DMS153 treated with DMSO at 0.1 percent for 48 hours (cell line): ENCODE results near the gene PRPH.
A peak's percentile ranks its signal among the peaks of the same experiment; 100 is the strongest.
"Not testable (repeated sequence)": the region's sequence is repeated elsewhere in the genome, so short reads cannot be mapped to it uniquely, and the experiment has no call there.

Experiments used
- DNase-seq: peaks from one replicate; lab custom pipeline; 2025; ENCODE audit not compliant: unreplicated experiment; lab: John Stamatoyannopoulos, UW

Gene PRPH

DNA sequence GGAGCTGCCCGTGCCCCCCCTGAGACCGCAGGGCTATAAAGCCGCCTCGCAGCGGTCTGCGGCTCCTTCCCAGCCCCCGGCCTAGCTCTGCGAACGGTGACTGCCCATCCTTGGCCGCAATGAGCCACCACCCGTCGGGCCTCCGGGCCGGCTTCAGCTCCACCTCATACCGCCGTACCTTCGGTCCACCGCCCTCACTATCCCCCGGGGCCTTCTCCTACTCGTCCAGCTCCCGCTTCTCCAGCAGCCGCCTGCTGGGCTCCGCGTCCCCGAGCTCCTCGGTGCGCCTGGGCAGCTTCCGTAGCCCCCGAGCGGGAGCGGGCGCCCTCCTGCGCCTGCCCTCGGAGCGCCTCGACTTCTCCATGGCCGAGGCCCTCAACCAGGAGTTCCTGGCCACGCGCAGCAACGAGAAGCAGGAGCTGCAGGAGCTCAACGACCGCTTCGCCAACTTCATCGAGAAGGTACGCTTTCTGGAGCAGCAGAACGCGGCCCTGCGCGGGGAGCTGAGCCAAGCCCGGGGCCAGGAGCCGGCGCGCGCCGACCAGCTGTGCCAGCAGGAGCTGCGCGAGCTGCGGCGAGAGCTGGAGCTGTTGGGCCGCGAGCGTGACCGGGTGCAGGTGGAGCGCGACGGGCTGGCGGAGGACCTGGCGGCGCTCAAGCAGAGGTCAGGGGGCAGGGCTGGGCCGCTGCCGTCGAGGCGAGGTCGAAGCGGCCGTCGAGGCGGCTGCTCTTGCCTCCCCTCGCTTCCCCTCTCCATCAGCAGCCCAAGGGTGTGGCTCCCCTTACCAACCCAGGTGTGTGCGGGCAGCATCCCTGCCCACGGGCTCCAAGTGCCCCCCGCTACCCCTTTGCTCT lies at the start of gene PRPH:
TSS of gene PRPH (plus strand) at position 66 of the 855 bp plus-strand sequence. CDS start at position 120, 54 bp downstream.
- peak; percentile 42 for DNase-seq

DNA sequence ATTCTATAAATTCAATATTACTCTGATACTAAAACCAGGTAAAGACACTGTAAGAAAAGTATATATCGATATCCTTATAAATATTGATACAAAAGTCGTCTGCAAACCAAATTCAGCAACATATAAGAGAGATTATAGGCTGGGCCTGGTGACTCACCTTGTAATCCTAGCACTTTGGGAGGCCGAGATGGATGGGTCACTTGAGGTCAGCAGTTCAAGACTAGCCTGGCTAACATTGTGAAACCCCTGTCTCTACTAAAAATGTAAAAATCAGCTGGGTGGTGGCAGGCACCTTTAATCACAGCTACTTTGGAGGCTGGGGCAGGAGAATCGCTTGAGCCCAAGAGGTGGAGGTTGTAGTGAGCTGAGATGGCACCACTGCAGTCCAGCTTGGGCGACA lies 43.6 kb upstream of the PRPH start:
- DNase-seq: no peak

DNA sequence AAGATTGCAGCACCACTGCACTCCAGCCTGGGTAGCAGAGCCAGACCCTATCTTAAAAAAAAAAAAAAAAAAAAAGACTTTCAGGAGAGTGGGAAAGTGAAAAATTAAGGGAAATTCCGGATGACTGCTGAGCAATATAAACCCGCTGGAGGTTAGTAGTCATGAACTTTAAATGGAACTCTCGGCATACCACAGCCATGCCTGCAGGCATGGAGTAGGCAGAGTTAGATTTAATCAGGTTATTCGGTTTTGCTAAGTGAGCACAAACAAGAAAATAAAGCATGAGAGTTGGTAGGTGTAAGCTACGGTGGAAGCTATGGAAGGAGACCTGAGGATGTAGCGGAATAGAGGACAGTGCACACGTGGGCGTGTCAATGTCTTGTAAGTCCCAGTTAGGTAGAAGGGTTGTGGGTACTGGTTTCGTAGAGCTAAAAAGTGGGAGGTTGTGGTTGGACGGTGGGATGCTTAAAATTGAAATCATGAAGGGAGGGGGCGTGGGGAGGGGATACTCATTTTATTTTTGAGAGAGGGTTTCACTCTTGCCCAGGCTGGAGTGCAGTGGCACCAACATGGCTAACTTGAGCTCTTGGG lies 41.8 kb upstream of the PRPH start:
- DNase-seq: no peak

DNA sequence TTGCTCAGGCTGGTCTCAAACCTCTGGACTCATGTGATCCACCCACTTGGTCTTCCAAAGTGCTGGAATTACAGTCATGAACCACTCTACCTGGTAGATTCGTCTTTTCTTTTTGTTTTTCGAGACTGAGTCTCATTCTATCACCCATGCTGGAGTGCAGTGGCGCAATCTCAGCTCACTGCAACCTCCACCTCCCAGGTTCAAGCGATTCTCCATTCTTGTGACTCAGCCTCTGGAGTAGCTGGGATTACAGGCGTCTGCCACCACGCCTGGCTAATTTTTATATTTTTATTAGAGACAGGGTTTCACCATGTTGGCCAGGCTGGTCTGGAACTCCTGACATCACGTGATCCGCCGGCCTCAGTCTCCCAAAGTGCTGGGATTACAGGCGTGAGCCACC lies 39.5 kb upstream of the PRPH start:
- not testable (repeated sequence) for DNase-seq

DNA sequence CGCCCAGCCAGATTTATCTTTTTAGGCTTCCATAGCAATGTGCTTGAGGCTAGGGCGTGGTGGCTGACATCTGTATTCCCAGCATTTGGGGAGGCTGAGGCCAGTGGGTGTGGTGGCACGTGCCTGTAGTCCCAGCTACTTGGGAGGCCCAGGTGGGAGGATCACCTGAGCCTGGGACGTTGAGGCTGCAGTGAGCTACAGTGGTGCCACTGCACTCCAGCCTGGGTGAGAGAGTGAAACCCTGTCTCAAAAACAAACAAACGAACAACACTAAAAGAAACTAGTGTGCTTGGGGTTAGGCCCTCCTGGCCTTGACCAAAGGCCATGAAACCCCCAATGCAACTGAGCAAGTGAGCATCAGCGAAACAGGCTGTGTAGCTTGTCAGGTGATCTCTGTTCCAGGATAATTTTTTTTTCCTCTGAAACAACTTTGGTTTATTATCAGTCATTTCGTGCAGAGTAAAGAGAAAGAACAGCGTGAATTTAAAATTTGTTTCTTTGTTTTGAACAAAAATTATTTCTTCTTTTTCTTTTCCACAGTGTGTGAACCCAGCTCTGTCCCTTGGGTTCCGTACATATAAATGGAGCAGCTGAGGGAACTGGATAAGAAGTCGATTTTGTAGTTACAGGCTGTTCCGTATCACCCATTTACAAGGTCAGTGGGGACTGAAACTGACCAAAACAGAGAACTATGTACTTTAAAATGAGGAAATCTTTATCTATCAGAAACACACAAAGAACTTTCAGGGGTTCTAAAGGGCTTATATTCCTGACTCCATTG lies 38.9 kb upstream of the PRPH start:
- DNase-seq: no peak

DNA sequence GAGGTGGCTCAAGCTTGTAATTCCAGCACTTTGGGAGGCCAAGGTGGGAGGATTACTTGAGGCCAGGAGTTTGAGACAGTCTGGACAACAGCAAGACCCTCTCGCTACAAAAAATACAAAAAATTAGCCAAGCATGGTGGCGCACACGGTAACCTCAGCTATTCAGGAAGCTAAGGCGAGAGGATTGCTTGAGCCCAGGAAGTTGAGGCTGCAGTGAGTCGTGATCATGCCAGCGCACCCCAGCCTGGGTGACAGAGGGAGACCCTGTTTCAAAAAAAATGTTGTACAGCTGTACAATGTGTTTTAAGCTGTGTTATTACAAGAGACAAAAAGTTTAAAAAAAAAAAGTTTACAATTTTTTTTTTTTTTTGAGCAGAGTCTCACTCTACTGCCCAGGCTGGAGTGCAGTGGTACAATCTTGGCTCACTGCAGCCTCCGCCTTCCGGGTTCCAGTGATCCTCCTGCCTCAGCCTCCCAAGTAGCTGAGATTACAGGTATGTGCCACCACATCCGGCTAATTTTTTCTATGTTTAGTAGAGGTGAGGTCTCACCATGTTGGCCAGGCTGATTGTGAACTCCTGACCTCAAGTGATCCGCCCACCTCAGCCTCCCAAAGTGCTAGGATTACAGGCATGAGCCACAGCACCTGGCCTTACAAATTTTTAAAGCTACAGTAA lies 37.3 kb upstream of the PRPH start:
- not testable (repeated sequence) for DNase-seq

DNA sequence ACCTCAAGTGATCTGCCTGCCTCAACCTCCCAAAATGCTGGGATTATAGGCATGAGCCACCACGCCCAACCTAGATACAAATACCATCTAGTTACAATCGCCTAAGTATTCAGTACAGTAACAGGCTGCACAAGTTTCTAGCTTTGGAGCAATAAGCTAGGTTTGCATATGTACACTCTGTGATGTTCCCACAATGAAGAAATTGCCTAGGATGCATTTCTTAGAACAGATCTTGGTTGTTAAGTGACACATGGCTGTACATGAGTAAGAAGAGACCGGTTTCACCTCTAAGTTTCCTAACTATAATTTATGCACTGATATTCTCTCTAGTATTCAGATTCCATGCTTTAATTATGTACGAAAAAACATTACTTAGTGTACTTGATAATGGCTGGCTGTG lies 35.5 kb upstream of the PRPH start:
- DNase-seq: no peak

DNA sequence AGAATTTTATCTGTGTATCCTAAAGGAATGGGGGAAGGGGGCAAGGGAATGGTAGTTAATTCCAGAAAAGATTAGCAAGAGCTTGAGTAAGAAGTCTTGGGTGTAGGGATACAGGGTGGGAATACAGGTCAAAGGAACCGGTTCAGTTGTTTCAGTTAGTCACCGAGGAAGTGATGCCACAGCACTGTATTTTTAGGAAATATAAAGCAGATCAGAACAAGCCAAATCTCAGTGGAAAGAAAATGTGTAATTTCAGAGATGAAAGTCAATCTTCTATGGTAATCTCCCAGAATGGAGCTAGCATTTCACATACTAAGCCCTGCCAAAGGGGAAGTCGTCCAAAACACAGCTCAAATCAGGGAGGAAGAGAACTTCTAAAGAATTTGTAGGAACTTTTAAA lies 34.8 kb upstream of the PRPH start:
- DNase-seq: no peak

DNA sequence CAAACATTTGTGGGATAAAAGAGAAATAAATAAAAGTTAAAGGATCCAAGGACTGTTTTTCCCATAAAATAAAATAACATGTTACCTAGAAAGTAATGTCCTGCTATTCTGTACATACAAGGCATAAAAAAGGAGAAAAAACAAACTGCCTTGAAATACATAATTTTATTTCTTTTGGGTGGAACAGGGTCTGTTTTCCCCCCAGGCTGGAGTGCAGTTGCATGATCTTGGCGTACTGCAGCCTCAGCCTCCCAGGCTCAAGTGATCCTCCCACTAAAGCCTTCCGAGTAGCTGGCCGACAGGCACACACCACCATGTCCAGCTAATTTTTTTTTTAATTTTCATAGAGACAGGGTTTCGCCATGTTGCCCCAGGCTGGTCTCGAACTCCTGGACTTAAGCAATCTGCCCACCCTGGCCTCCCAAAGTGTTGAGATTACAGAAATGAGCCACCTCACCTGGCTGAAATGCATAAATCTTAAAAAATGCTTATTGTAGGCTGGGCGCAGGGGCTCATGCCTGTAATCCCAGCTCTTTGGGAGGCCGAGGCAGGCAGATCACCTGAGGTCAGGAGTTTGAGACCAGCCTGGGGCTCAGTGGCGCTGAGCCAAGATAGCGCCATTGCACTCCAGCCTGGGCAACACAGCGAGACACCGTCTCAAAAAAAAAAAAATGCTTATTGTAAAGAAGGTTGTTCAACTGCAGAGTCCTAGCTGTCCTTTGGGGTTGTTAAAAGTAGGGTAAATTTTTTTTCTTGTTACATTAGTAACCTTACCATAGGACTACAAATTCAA lies 34.2 kb upstream of the PRPH start:
- DNase-seq: no peak

DNA sequence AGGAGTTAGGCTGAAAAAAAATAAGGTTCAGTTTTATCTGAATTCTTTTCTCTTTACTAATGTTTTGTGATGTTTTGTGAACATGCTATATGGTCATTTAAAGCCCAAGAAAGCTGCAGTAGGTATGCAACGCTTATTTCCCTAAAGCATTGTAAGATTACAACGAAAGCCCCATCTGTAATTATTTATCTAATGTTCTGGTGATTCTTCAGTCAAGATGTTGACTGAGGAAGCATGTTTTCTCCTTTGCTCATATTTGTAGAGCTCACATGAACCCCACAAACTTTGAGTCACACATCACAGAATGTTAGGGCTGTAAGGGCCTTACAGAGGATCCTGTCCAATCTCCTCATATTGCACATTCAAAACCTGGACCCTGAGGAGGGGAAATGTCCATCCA lies 33.2 kb upstream of the PRPH start:
- DNase-seq: no peak

DNA sequence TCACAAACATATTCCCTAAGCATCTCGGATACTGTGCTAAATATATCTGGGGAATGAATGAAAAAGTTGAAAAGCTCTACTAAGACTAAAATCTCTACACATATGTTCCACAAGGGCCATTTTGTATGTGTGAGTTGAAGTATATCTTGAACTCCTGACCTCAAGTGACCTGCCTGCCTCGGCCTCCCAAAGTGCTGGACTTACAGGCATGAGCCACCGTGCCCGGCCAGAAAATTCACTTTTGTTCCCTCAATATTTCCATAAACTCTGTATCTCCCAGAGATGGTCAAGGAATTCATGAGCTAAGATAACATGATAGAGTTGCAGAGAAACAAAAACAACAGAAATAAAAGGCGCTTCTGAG lies 31.6 kb upstream of the PRPH start:
- DNase-seq: no peak

DNA sequence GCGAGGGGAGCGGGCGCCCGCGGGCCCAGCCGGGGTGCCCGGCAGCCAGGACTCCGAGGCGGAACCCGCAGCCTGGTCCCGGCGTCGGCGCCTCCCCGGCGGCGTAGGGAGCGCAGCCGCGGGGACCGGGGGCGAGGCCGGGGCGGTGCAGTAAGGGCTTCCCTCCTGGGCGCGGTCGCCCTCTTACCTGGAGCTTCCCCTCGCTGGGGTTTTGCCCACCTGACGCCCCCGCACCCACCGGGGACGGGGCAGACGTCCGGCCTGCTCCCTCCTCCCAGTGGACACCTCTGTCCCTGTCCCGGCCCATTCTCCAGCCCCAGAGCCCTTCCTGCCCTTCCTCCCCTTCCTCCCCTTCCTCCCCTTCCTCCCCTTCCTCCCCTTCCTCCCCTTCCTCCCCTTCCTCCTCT lies 30.5 kb upstream of the PRPH start:
- DNase-seq: peak; percentile 29

DNA sequence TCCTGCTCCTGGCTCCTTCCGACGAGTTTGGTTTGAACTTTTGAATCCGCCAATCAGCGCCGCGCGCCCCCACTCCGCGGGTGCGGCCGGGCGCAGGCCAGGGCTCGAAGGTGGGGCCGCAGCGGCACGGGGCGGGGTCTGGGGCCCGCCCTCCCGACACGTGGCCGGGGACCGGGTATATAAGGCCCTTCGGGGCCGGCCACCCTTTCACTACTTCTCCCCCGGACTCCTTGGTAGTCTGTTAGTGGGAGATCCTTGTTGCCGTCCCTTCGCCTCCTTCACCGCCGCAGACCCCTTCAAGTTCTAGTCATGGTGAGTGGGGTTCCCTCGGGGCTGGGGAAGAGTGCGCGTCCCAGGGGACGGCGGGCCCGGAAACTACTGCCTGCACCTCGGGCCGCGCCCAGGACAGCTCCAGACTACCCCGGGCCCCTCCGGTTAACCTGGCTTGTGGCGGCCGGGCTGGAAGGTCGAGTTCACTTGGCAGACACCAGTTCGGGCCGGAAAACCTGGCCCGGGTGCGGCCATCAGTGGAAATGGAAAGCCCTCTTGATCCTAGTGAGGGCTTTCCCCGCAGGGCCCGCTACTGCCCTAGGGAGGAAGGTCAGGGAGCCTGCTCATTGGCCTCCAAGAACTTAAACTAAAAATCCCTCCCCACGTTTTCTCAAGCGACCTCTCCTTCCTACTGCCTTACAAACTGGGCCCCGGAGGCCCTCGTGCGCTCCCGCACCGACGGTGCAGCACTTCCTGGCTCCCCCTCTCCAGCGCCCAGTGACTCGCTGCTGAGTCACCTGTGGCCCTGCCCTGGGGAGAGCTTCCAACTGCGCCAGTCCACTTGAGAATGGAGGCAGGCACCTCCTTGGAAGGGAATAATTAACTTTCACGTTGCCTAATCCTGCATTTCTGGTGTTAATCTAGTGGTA lies 29.8 kb upstream of the PRPH start, which contains the start of gene TUBA1C:
TSS of gene TUBA1C (plus strand) at position 210 of the 920 bp plus-strand sequence. CDS start at position 310, 100 bp downstream.
- peak; percentile 86 for DNase-seq

DNA sequence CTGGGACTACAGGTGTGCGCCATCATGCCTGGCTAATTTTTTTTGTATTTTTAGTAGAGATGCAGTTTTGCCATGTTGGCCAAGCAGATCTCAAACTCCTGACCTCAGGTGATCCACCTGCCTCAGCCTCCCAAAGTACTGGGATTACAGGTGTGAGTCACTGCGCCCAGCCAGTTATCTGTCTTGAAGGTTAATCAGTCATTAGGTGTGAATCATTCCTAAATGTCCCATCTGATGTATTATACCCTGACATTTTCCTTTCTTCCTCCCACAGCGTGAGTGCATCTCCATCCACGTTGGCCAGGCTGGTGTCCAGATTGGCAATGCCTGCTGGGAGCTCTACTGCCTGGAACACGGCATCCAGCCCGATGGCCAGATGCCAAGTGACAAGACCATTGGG lies 25.8 kb upstream of the PRPH start:
- not testable (repeated sequence) for DNase-seq

DNA sequence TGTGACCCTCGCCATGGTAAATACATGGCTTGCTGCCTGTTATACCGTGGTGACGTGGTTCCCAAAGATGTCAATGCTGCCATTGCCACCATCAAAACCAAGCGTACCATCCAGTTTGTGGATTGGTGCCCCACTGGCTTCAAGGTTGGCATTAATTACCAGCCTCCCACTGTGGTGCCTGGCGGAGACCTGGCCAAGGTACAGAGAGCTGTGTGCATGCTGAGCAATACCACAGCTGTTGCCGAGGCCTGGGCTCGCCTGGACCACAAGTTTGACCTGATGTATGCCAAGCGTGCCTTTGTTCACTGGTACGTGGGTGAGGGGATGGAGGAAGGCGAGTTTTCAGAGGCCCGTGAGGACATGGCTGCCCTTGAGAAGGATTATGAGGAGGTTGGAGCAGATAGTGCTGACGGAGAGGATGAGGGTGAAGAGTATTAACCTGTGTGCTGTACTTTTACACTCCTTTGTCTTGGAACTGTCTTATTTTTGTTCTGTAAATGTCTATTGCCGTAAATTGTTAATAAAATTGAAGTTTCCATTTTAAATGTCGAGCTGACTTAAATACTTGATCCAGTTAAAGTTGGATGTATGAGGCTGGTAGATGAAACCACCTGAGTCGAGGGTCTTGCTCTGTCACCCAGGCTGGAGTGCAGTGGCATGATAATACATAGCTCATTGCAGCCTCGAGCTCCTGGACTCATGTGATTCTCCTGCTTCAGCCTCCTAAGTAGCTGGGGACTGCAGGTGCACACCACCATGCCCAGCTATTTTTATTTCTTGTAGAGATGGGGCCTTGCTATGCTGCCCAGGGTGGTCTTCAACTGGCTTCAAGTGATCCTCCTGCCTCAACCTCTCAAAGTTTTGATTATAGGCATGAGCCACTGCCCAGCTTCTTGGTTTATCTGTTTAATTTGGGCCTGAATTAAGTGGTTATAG lies 21.9 kb upstream of the PRPH start:
- DNase-seq: no peak

DNA sequence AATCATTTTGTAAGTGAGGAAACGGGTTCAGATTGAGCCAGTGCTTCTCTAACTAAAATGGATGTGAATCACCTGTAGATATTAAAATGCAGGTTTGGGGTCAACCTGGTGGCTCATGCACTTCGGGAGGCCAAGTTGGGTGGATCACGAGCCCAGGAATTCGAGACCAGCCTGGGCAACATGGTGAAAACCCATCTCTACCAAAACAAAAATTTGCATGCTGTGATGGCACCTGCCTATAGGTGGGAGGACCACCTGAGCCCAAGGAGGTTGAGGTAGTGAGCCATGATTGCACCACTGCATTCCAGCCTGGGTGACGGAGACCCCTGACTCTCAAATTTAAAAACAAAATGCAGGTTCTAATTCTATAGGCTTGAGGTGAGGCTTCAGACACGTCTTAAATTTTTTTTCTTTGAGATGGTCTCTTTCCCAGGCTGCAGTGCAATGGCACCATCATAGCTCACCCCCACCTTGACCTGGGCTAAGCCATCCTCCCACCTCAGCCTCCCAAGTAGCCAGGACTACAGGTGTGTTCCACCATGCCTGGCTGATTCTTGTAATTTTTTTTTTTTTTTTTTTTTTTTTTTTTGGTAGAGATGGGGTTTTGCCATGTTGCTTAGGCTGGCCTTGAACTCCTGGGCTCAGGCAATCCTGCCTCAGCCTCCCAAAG lies 21.1 kb upstream of the PRPH start:
- DNase-seq: no peak

DNA sequence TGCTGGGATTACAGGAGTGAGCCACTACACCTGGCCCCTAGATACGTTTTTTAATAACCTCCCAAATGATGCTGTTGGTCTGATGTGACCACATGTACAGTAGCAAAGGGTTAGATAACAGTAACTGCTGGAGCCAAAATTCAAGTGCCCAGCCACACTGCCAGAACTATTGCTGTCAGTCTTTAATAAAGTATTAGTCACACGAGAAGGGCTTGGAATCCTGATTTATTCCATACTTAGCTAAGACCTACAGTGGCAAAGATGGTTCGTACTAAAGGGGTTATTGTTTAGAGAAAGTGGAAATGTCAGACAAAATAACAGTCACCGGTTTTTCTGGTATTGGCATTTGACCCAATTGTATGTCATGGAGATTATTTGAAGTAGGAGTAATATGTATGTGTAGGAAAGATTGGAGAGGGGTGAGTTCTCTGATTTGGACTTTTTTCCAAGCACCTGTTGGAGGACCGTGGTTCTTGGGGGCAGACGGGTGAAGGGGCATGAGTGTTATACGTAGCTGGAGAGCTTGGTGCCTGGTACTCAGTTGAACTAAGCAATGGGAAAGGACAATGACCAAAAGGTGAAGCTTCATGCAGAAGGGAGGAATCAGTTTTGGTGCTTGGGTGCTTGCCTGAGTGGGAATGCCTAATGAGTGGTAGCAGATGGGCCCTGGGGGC lies 20.4 kb upstream of the PRPH start:
- no peak for DNase-seq
